GM19372 (cell line): ENCODE measurements around the gene ATXN1.

Experiments used
- ATAC-seq: cut with Tn5 transposase; IDR thresholded peaks from one replicate; pipeline ENCODE4 v1.9.1; 2021; ENCODE audit warnings: mild to moderate bottlenecking, low read depth, moderate library complexity; ENCODE audit not compliant: unreplicated experiment

The ATXN1 gene

DNA sequence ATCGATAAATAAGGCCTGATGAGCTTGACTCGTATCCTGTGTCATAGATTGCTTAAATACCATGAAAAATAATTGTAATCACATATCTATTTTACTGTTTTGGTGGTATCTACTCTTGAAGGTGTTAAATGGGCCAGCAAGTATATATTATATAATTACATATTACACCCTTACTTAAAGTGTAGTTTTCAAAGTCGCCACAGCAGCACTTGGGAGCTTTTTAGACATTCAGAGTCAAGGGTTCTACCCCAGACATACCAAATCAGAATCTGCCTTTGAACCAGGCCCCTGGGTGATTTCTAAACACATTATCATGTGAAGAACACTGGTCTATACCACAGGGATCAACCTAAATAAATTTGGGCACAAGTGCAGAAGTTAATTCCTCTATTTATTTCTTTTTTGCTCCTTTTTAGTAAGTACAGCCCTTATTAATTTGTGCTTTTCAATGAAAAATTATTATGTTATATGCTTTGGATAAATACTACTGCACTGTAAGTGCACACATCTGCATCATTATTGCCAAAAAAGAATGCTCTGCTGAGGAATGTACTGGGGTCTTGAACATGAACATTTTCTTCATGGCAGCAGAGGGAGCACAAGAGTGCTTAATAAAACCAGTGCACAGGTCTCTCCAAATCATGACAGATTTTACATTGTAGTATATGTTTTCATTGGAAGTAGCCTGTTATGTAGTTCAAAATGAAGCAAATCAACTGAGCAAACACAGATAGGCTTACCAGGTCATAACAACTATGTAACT, 3.1 kb upstream of the ATXN1 start:
- ATAC-seq: no peak

DNA sequence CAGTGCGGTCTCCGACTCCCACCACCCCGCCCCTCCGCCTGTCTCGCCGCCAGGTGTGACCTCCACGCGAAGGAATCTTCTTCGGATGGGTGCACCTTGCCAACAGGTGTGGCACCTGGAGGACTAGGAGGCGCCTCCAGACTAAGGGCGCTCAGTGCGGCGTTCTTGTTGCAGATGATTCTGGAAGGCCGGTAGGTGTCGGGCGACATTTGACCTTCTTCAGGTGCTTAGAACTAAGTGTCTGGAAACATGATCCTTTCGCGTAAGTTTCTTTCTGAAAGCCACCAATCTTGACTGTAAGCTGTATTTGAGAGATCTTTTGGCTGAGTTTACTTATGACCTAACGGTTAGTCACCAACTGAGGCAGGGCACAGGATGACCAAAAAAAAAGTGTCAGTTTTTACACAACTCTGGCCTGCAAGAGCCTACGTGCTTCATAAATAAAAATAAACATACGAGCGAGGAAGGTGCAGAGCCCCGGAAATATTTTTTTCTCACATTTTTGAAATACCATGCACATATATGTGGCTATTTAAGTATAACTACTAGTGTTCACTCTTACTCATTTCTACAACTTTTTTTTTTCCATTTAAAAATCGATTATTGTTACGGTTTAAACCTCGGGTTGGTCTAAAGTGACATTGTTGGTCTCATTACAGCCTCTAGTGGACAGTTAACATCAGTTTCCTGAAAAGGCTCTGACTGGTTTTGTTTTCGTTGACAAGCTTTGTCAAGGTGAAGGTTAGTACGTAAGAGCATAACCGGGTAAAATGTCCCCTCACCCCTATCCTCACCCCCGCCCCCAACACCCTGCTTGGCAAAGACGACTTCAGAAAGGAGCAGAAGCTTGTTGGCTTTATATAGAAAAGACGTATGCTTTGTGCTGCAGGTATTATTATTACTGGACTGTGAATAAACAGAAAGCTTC, 1.6 kb upstream of the ATXN1 start:
- no peak for ATAC-seq

DNA sequence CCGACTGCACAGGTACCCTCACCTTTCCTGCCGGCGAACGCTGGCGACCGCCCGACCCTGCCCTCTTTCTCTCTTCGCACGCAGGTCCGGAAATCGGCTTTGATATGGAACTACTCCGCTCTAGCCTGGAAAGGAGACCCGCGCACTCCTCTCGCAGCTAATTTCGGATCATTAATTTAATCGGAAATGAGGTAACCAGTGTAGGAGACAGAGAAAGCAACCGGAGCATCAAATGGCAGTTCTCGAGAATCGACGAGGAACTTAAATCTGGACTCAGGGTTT, 949 bp upstream of the ATXN1 start:
- ATAC-seq: no peak

DNA sequence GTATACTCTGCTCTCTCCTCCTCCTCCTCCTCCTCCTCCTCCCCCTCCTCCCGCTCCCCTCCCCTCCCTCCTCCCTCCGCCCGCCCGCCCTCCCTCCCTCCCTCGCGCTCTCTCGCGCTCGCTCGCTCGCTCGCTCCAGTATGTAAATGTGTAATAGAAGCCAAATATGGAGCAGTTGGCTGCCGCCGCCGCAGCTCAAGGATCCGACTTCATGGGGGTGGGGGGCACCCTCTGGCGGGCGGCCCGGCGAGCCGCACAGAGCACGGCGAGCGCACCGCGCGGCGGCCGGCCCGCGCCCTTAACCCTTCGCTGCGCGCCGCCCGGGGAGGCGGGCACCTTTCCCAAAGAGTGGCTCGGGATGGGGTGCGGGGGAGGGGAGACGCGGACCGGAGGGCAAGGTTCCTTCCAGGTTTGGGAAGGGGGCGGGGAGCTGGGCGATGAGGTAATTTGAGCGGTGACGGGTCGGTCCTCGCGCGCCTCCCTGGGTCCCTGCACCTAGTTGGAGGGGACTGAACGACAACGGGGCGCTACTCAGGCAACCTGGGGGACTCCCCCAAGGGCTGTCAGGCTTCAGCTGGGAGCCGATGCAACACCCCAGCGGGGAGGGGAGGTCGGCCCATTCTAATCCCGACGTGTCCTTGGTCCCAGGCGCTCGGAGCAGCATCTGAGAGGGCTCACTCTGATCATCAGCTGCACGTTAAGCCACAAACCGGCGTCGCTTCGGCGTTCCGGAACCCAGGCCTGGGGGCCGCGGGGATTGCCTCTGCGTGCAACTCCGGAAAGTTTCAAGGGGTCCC, 409 bp upstream of the ATXN1 start:
- peak; percentile 39 for ATAC-seq

DNA sequence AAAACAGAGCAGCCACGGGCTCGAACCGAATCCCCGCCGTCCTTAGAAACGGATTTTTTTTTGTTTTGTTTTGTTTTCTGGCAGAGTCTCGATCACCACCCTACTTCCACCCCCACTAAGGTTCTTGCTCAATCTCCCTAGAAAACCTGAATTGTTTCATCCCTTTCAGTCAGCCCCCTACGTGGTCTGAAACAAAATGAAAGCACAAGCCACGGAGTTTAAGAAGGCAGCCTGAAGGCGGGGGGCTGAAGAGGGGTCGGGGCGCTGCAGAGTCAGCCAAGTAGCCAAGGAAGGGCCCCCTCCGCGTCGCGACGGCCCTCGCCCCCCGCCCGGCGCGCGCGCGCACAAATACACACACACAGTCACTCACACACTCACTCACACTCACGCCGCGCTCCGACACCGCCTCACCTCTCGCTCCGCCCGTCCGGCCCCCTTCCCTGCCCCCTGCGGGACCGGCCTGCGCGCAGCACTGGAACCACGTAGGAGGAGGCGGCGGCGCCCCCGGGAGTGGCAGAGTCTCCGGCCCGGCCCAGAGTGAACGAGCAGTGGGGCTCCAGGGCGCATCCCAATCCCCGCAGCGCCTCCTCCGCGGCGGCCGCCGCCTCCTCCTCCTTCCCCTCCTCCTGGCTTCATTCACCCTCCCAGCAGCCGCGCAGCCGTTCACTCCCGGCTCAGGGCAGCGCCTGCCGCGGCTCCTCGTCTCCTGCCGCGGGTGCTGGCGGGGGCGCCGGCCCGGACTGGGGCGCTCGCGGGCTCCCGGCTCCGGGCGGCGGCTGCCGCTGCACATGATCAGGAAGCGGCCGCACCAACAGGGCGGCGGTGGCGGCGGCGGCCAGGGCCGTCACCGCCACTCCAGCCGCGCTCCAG, 1.4 kb downstream of the ATXN1 start:
- ATAC-seq: peak; percentile 40

DNA sequence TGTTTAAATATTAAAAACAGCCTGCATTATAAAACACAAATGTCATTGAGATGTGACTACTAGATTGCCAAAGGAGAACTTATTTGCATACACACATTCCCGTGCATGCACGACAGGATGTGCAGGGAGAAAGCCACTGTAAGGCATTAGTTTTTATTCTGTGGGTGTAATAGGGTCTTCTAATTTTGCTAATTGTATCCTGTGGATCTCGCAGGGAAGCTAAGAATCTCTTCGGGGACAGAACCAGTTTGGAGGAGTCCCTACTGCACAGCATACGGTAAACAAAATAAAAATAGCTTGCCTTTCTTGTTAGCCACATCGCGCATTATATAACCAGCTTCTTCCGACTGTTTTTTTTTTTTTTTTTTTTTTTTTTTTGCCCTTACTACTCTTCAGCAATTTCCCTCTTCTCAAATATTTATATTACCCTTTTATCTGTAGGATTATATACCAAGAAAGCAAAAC, 2.0 kb downstream of the ATXN1 start:
- ATAC-seq: no peak

DNA sequence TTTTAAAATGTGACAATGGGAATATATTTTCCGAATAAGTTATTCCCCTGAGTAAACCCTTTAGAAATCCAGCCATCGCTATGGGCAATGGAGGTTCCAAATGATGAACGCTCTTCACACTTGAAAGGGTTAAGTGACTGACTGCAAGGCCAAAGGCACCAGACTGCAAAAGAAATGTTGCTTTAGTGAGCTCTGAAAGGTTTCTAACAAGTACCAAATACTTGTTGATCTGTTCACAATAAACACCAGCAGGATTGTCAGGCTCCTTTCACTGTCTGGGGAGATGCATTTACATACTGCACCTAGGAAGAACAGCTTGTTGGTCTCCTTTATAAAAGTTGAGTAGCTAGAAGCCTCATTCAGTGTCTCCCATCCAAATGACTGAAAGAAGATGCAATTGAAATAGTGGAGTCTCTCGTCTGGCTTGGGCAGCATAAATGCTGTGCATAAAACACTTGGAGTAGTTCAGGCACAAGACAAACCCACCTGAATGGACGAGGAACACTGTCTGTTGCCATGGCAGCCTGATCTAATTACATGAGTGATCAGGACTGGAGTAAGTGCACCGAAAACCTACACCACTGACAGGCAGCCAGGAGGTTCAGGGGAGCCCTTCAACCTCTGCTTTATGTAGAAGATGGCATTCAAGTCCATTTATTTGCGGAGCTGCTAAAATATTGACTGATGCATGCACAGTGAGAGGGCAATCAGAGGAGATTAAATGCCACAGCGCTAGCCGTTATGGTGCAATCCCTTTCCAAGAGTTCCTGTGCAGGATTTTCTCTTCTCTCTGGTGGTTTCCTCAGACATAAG, 2.9 kb downstream of the ATXN1 start:
- ATAC-seq: no peak

DNA sequence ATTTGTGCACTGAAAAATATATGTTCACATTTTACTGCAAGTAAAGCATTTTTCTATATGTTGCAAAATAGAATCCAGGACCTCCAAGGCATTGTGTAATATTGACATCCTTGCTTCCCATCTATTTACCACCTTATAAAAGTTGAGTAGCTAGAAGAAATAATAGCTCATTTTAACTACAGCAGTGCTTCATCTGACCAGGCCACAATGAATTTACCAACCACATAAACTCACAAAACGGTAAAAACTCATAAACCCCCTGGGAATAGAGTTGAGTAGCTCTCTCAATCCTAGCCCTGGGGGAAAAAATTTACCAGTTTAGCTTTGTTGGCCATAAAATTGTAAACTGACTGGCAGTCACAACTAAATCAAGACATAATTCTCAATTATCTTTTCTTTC, 3.9 kb downstream of the ATXN1 start:
- no peak for ATAC-seq

DNA sequence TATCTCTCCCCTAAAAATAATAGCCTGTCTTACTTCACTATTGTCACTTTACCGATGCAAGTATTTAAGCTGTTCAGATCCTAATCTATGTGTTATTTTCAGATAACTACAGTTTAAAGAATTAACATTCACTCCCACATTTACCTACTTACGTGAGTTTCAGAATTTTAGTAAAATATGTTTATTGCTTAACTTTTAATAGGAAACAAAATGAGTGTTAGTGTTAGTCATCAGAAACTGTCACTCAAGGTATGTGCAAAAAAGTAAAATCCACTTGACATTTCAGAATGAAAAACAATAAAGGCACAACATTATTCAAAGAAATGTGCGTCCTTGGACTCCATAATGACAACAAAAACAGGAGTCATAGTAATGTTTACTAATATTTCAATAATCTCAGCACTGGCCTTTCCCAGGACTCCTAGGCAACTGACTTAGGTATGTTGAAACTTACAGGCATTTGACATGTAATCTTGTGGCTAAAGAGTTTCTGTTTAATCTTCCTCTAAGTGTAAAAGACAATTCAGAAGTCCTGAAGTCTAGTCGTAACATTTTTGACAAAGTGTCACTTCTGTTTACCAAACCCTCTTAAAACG, 4.5 kb downstream of the ATXN1 start:
- ATAC-seq: no peak

DNA sequence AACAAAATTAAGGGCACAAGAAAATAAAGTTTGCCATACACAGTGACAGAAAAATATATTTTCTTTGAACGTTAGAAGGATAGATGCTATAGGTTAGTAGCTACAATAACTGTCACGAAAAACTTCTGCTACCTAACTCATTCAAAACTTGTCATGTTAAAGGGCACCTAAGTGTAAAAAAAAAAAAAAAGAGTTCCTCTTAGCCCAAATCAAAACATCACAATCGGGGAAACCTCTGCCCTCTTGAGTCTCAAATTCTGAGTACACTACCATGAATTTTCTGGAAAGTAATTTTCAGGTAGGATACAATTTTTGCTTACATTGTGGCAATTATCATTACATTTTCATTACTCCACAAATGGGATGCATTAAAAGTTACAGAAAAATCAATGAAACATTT, 5.7 kb downstream of the ATXN1 start:
- ATAC-seq: no peak

DNA sequence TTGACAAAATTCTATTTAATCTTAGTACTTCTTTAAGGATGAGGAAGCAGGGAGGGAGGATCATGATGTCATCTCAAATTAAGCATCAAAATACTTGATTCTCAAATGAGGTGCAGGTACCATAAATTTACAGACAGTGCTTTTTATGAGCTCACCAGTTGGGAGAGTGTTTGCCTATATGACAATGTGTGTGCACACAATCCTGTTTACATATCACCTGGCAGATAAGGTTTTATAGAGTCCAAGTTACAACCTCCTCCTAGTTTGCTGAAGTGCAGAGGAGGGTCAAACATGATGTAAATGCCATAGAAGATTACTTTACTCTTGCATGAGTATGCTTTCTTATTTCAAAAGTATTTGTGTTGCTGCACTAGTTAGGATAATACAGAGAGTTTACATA, 6.4 kb downstream of the ATXN1 start:
- no peak for ATAC-seq

DNA sequence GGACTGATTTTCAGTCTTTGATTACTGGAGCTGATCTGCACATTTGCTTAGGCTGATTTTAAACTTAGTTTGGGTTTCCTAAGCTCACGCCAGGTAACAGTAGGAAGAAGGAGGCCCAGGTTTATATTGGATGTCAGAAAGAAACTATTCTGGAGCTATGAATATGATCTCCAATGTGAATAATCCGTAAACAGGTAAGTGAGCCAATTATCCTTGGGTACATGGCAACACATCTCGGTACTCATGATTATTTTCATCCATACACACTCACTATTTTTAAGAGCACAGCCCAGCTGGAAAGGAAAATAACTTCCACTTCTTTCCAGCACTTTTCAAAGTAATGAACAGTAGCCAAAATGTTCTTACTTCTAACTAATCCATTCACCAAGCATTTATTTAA, 7.0 kb downstream of the ATXN1 start:
- no peak for ATAC-seq

DNA sequence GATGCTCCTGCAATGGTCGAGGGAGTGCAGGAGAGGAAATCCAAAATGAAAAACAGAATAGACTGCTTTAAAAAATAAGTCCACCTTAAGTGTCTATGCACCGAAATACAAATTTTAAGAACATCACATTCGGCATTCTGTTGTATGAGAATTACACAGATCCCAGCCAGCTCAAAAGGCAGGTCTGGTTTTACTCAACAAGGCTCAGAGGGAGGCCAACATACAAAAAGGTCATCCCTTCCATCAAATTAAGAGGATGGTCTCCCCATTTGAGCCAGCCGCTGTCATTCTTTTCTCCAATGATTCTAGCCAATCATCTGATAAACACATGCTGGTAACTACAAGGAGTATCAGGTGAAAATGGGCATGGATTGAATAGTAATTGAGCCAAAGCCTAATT, 7.9 kb downstream of the ATXN1 start:
- ATAC-seq: no peak

DNA sequence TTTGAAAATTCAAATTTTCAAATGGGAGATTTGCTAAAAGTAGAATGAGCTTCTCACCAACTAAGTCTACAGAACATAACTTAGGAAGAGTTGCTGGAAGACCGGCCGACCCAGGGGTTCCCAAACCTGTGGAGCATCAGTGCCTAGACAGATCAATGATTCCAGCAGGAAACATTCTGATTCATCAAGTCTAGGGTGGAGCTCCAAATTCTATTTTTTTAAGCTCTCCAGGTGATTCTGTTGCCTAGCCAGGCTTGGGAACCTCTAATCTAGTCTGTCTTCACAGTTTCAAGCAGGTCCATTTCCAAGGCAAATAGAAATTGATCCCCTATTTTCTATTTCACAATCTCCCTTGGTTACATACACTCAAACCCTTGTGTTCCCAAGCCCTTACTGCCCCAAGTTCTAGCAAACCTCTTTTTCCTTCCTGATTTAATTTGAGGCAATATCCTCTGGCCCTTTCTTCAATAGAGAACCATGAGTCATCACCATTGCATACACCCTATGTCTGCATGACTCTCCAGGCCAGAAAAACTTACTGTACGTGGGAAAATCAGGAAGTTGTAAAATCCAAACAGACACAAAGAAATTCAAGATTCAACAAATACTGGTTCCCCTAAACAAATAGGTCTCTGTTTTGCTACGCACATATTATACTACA, 8.9 kb downstream of the ATXN1 start:
- ATAC-seq: no peak

DNA sequence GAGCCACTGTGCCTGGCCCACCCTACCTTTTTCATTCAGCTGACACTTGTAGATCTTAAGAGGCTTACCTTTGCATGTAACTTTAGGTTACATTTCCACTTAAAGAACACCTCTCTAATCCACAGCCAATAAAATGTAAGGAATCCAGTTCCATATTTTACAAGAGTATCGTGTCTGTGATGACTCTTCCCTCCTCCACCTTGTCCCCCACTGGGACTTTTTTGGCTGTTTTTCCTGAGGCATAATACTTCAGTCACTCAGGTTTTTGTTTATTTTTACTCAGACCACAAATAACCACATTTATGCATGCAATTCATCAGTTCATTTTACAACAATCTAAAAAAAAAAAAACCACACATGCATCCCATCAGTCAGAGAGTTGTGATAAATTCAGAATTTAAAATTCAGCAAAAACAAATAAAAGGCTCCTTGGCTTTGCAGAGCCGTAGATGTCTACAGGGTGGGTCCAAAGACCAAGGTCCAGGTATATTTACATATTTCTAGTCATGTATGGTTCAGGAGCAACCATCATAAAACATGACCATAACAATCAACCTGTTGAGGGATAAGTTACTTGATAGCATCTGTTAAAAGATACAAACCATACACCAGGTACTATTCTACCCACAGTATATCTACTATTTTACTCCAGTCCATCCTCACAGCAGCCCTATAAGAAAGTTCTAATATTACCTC, 9.9 kb downstream of the ATXN1 start:
- ATAC-seq: no peak

DNA sequence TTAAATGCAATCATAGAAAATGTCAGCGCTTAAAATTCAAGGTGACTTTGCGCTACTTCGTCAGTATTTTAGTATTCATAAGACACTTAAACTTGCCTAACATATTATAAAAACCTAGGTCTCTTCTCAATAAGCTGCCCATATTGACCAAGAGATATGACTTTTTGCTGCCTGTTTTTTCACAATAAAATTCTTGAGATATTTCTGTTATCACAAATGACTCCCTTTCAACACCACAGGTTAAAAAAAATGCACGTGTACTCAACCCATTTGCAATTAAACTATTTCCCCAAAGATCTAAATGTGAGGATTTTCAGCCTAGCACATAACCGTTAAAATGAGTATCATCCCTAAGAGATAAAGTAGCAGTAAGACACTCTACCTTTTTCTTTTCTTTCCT, 10.7 kb downstream of the ATXN1 start:
- no peak for ATAC-seq

DNA sequence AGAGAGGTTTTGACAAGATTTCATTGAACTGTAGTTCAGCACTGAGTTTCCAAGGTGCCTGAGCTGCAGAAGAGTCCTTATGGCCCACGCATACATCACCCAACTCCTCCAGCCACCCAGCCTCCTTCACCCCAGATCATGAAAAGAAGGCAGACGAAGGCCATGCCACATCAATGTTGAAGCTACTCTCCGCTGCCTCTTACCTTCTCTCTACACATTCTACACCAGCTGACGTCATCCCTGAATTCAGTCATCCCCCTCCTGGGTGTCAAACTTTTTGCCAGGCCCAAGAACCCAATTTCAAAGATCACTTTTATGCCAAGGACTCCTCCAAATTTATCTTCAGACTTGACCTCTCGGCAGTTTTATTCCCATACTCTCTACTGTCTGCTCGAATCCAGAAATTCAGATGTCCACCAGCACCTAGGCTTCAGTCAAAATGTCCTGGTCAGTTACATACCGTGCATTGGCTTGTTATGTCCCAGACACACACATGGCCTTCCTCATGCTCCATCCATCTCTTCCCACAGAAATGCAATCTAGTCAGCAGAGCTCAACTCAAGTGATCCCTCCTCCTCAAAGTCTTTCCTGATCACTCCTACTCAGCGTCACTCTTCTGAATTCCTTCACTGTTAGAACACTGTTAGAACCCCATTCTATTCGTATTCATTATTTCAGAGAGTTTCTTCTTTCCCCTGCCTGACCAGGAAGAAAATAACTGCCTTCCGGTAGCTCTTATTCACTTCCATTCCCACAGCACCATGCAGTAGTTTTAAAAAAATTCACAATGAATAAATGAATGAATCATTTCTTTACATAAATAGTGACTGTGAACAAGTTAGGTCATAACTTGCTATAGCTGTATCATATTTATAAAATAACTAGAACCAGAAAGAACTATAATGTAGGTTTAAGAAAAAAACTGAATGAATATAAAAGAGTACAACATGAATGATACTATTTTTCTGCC, 11.5 kb downstream of the ATXN1 start:
- ATAC-seq: no peak
